Measurements from ENCODE around the gene CD151.

Gene CD151

DNA sequence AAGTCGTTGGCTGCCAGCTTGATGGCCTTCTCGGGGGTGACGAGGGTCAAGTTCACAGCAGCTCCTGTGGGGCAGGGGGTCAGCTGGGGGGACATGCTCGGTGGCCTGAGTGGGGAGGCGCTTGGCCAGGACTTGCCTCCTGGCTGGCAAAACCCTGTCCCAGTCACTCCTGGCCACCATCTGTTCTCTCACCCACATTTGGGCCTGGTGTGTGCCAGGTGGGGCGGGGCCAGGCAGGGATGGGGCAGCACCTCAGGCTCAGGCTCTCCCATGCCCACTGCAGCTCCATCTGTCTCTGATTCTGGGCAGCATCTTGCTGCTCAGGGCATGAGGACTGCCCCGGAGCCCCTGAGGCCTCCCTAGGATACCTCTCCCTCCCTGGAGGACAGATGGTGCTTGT is 39.2 kb upstream of the CD151 start:
- DNase-seq (ENCODE audit: low read depth) = no peak
- TF ChIP-seq, protein P1, sequence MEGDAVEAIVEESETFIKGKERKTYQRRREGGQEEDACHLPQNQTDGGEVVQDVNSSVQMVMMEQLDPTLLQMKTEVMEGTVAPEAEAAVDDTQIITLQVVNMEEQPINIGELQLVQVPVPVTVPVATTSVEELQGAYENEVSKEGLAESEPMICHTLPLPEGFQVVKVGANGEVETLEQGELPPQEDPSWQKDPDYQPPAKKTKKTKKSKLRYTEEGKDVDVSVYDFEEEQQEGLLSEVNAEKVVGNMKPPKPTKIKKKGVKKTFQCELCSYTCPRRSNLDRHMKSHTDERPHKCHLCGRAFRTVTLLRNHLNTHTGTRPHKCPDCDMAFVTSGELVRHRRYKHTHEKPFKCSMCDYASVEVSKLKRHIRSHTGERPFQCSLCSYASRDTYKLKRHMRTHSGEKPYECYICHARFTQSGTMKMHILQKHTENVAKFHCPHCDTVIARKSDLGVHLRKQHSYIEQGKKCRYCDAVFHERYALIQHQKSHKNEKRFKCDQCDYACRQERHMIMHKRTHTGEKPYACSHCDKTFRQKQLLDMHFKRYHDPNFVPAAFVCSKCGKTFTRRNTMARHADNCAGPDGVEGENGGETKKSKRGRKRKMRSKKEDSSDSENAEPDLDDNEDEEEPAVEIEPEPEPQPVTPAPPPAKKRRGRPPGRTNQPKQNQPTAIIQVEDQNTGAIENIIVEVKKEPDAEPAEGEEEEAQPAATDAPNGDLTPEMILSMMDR (conservative IDR thresholded peaks at IDR 0.05; ENCODE audit: control insufficient read depth, insufficient read depth, low read depth, low read length) = no peak

DNA sequence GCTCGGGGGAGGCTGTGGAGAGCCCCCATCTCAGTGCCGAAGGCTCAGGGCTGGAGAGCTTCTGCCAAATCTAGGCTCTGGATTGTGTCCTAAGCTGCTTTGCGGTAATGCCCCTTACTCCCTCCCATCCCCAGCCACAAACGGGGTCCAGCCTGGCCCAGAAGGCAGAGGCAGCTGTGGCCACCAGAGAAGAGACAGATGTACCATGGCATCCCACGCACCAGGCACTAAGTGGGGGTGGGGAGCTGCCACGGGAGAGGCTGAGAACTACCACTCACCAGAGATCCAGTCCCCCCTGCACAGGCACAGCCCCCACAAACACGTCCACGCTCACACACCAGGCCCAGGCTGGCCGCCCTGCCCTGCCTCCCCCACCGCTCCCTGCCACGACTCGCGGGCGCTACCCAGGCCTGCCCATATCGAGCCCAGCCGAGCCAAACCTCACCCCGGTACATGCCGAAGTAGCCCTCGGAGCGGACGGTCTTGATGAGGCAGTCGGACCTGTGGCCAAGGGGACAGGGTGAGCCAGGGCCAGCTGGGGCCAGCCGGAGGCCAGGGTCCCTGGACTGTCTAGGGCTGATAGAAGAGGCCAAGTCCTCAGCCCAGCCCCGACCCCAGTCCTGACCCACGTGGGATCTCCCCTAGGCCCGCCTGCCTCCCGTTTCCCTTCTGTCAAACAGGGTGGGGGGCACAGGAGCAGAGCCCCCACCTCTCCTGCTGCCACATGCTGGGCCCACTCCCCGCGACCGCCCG is 38.6 kb upstream of the CD151 start:
- H3K4me3 ChIP-seq (ENCODE audit: control insufficient read depth, low read depth, low read length) = no peak overlapping the region
- DNase-seq (ENCODE audit: low read depth) = no peak
- TF ChIP-seq, protein P1 (conservative IDR thresholded peaks at IDR 0.05; ENCODE audit: control insufficient read depth, insufficient read depth, low read depth, low read length) = no peak

More for the DNA sequence above, 39.2 kb upstream of the CD151 start:
- H3K4me3 ChIP-seq (ENCODE audit: control insufficient read depth, low read depth, low read length) = no peak overlapping the region

DNA sequence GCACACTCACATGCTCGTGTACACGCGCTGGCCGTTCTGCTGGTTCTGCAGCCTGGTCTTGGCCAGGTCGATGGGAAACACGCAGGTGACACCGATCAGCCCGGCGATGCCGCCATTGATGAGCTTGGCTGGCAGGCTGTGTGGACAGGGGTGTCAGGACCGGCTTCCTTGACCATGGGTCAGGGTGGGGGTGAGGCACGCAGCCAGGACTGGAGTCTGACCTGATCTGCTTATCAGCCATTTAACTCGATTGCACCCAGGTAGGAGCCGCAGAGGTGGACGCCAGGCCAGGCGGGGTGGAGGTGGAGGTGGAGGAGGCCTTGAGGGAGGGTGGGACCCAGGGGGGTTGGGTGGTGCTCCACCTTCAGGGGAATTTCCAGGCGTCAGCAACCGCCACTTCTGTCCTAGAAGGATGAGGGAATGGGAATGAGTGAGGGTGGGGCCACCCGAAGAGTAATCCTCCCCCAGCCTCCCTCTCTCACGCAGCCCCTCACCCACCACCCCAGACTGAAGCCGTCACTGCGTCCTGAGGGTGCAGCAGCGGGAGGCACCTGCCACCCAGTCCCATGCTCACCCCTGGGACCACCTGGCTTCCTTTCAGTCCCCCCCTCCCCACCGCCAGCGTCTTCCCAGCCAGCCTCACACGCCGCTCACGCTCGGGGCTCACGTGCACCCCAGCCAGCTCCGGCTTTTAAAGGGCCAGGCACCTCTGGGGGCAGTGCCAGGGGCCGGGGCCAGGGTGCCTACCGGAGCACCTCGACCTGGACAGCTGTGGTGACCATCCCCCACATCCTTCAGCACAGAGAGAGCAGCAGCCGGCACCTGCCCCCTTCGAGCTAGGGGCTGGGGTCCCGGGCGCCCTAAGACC is 37.8 kb upstream of the CD151 start:
- DNase-seq (ENCODE audit: low read depth) = no peak
- TF ChIP-seq, protein P1 (conservative IDR thresholded peaks at IDR 0.05; ENCODE audit: control insufficient read depth, insufficient read depth, low read depth, low read length) = no peak
- peak overlapping the region; percentile 68 for H3K4me3 ChIP-seq (ENCODE audit: control insufficient read depth, low read depth, low read length)

DNA sequence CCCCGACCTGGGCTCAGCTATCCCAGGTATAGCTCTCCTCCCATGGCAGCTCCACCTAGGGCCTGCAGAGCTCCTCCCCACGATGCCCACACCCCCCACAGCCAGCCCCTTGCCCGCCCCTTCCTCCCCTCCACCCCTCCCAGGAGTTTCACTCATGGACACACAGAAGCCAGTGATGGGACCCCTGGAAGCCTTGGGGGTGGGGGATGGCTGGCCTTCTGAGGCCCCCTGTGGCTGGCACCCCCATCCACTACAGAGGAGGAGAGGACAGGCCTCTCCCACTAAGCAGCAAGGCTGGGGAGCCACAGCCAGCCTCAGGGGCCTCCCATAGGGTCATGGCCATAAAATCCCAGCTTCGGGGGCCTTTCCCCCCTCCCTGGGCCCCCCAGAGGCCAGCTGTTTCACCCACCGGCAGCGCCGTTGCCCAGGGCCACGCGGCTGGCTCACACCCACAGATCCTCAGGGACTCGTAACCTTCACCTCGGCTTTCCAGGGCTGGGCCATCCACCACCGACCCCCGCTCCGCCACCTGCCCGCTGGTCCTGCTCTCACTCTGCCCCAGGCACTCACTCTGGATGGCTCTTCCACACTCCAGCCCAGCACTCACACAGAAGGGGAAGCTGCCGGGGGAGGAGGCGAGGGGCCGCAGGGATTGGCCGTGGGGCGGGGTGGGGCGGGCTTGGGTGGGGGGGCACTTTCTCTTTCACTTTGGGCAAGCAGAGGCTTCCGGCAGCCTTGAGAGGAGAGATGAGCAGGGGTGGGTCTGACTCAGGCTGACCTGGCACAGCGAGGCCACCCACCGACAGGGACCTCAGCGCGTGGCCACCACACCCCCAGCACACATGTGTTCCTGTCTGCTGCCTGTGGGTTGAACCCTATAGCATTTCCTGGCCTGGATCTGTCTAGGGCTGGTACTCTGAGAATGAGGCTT is 36.9 kb upstream of the CD151 start:
- peak overlapping the region; percentile 68 for H3K4me3 ChIP-seq (ENCODE audit: control insufficient read depth, low read depth, low read length)
- TF ChIP-seq, protein P1 (conservative IDR thresholded peaks at IDR 0.05; ENCODE audit: control insufficient read depth, insufficient read depth, low read depth, low read length) = no peak
- DNase-seq (ENCODE audit: low read depth) = peak; percentile 94

DNA sequence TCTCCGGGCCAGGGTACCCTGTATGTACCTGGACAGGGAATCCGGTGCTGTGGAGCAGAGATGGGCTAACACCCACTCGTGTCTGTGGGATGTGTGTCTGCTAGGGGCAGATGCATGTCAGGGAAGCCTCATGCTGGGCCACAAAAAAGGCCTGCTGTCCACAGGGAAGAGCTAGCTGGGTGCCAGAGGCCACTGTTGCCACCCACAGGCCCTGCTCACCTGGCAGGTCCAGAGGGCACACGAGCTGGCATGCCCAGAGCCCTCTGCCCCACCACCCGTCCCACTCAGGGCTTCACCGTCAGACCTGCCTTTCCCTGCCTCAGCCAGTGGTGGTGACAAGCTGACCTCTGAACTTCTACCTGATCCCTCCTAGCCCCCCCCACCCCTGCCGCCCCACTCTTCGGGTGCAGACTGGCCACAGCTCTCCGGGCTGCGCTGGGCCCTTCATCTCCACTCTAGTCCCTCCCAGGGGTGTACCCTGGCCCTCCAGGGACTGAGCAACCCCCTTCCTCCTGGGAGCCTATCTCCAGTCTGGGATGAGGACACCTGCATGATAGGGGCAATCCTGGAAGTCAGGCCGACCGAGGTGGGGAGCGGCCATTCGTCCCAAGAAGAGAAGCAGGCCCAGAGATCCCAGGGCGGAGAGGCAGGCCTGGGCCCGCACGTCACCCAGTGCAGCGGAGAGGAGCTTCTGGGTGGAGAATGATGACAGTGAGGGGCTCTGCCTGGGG is 36.0 kb upstream of the CD151 start:
- peak overlapping the region; percentile 68 for H3K4me3 ChIP-seq (ENCODE audit: control insufficient read depth, low read depth, low read length)
- DNase-seq (ENCODE audit: low read depth) = no peak
- TF ChIP-seq, protein P1 (conservative IDR thresholded peaks at IDR 0.05; ENCODE audit: control insufficient read depth, insufficient read depth, low read depth, low read length) = no peak
